HL-60 (cell line): ENCODE results near the gene SLC25A21.

ENCODE experiments used
- DNase-seq, 2 experiments: peaks; one replicate each; pipeline ENCODE4 v3.0.0-alpha.2; 2010 to 2020; ENCODE audit warnings: low read depth in 1 of 2, low spot score in 1 of 2
- H3K27ac ChIP-seq: fragments of 250-450 bp; sonication (Bioruptor Pico); replicated peaks from 2 replicates; pipeline ENCODE4 v1.5.1; 2020; ENCODE audit warnings: mild to moderate bottlenecking, moderate library complexity
- H3K27me3 ChIP-seq: fragments of 250-450 bp; sonication (Bioruptor Pico); 2 replicates; pipeline ENCODE4 v1.5.1; 2021; ENCODE audit warnings: mild to moderate bottlenecking, moderate library complexity; ENCODE audit not compliant: insufficient read depth, poor library complexity, severe bottlenecking
- H3K4me3 ChIP-seq: replicated peaks from 2 replicates; pipeline ENCODE4 v1.5.1; 2011; ENCODE audit warnings: mild to moderate bottlenecking, control low read depth, low read length; ENCODE audit not compliant: insufficient read depth
- GABPA ChIP-seq: IDR thresholded peaks from 2 replicates; pipeline ENCODE4 v1.6.1; 2012; ENCODE audit warnings: low read depth
- POLR2AphosphoS5 ChIP-seq: IDR thresholded peaks from 2 replicates; pipeline ENCODE4 v1.6.1; 2012; ENCODE audit warnings: low read depth
- SPI1 ChIP-seq: IDR thresholded peaks from 2 replicates; pipeline ENCODE4 v1.6.1; 2012; ENCODE audit warnings: low read depth, mild to moderate bottlenecking, borderline replicate concordance
- TF ChIP-seq, protein P1 (sequence below): IDR thresholded peaks from one replicate; pipeline ENCODE4 v1.5.1; 2011; ENCODE audit warnings: low read length, control low read depth, inconsistent platforms; ENCODE audit not compliant: insufficient read depth
- TF ChIP-seq, protein P2 (sequence below): IDR thresholded peaks from 2 replicates; pipeline ENCODE4 v1.6.1; 2012; ENCODE audit warnings: low read depth; ENCODE audit not compliant: insufficient replicate concordance

The SLC25A21 gene

DNA sequence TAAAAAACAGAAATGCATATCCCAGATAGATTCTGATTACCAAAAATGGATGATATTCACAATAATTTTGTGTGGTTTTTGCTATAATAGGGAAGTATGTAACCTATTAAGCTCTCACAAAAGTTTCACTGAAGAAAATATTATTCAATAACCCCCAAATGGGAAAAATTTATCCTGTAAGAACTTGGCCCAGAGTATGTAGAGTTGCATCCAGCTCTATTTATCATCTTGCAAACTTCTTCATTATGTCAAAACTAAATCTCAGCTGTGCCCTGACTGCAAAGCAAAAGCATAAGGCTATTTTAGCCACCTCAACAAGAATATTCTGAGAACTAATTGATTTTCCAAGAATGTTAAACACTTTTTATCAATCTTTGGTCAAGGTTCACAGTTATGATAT is 311.6 kb downstream of the SLC25A21 start:
- Histone ChIP-seq H3K27ac (no peak overlapping the region), H3K4me3 (no peak overlapping the region), H3K27me3 (no peaks in the 10 kb centered on the region)
- no peak for DNase-seq
- TF ChIP-seq GABPA (no peak), POLR2AphosphoS5 (no peak), SPI1 (no peak)
- TF ChIP-seq, protein P1, sequence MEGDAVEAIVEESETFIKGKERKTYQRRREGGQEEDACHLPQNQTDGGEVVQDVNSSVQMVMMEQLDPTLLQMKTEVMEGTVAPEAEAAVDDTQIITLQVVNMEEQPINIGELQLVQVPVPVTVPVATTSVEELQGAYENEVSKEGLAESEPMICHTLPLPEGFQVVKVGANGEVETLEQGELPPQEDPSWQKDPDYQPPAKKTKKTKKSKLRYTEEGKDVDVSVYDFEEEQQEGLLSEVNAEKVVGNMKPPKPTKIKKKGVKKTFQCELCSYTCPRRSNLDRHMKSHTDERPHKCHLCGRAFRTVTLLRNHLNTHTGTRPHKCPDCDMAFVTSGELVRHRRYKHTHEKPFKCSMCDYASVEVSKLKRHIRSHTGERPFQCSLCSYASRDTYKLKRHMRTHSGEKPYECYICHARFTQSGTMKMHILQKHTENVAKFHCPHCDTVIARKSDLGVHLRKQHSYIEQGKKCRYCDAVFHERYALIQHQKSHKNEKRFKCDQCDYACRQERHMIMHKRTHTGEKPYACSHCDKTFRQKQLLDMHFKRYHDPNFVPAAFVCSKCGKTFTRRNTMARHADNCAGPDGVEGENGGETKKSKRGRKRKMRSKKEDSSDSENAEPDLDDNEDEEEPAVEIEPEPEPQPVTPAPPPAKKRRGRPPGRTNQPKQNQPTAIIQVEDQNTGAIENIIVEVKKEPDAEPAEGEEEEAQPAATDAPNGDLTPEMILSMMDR, result no peak
- TF ChIP-seq, protein P2, sequence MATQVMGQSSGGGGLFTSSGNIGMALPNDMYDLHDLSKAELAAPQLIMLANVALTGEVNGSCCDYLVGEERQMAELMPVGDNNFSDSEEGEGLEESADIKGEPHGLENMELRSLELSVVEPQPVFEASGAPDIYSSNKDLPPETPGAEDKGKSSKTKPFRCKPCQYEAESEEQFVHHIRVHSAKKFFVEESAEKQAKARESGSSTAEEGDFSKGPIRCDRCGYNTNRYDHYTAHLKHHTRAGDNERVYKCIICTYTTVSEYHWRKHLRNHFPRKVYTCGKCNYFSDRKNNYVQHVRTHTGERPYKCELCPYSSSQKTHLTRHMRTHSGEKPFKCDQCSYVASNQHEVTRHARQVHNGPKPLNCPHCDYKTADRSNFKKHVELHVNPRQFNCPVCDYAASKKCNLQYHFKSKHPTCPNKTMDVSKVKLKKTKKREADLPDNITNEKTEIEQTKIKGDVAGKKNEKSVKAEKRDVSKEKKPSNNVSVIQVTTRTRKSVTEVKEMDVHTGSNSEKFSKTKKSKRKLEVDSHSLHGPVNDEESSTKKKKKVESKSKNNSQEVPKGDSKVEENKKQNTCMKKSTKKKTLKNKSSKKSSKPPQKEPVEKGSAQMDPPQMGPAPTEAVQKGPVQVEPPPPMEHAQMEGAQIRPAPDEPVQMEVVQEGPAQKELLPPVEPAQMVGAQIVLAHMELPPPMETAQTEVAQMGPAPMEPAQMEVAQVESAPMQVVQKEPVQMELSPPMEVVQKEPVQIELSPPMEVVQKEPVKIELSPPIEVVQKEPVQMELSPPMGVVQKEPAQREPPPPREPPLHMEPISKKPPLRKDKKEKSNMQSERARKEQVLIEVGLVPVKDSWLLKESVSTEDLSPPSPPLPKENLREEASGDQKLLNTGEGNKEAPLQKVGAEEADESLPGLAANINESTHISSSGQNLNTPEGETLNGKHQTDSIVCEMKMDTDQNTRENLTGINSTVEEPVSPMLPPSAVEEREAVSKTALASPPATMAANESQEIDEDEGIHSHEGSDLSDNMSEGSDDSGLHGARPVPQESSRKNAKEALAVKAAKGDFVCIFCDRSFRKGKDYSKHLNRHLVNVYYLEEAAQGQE, result no peak

DNA sequence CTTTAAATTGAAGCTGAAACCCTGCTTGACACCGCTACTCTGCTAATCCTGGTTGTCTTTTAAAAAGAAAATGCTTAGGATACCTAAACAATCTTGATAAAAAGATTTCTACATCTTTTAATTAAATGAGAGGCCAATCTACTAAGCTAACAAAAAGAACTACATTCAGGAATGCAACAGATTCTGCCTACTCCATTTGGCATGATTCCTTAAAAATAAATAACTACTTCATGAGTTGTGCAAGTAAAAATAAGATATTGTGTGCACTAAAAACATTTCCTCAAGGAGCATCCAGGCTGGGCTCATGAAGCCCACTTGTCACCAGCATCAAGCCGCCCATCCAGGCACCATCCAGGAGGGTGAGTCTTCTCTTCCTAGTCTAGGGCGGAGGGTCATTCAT is 313.3 kb downstream of the SLC25A21 start:
- TF ChIP-seq POLR2AphosphoS5, result no peak
- TF ChIP-seq, protein P1, result no peak
- no peak for TF ChIP-seq SPI1
- no peak for TF ChIP-seq GABPA
- TF ChIP-seq, protein P2, result no peak
- Histone ChIP-seq H3K4me3 (no peak overlapping the region), H3K27me3 (peaks cover 2% of the 10 kb centered on the region), H3K27ac (no peak overlapping the region)
- no peak for DNase-seq

DNA sequence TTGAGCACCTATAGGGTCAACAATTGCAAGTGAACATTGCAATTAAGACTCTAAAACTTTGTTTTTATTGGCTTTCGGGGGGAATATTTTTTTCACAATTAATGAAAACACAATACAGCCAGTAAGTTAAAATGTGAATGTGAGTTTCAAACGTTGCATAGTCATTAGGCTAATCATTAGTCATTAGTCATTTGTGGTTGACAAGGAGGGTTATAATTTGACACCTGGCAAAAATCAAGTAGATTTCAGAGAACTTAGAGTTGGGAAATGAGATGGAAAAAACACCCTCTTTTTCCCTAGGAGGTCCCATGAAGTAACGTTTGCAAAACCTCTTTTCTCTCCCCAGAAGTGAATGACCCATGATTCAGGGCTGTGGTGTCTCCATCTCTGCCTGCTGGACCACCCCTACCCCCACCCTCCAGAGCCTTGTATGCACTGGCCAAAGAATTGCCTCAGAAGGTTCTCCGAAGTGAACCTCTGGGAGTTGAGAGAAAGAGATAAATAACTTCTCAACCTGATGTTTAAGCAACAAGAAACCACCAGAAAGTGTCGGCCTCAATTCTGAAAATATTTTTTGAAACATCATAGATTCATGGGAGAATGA is 314.5 kb downstream of the SLC25A21 start:
- TF ChIP-seq GABPA, result no peak
- TF ChIP-seq, protein P2, result no peak
- TF ChIP-seq POLR2AphosphoS5, result no peak
- TF ChIP-seq SPI1, result no peak
- TF ChIP-seq, protein P1, result no peak
- H3K27me3 ChIP-seq, result peaks cover 2% of the 10 kb centered on the region
- H3K4me3 ChIP-seq, result no peak overlapping the region
- no peak overlapping the region for H3K27ac ChIP-seq
- DNase-seq, result no peak
